Measurements from ENCODE around the gene LAMC2. TPM values are rescaled to one million over a fixed set of nuclear protein-coding genes. Genes with fewer than 3 reads are reported as not detected.

The LAMC2 gene
- total and polyA plus RNA-seq, 7 donors: 2.6 to 24.0 (median 4.2) TPM

GRCh38 chr1:183218027-183218618, 32.1 kb downstream of the LAMC2 start:
- TF ChIP-seq POLR2A (IDR thresholded peaks at IDR 0.05): no peak
- peak in 2 of 4 donors; percentile 17 to 29 for TF ChIP-seq POLR2AphosphoS5 (IDR thresholded peaks at IDR 0.05)
- no peaks in the 10 kb centered on the region for H3K36me3 ChIP-seq
- DNase-seq: no peak
- H3K4me1 ChIP-seq: peaks cover 0 to 46% (median 35%) of the 10 kb centered on the region in 4 donors
- intact Hi-C loops (cut with DNase I): loop anchor here (5.0 kb wide), 1 partner anchor 76 kb away; no protein-coding TSS in a partner anchor
- no peaks in the 10 kb centered on the region for H3K27me3 ChIP-seq
- H3K4me3 ChIP-seq: no peak overlapping the region
- peak overlapping the region; percentile 76 to 88 (median 80) for H3K27ac ChIP-seq
- H3K9me3 ChIP-seq: no peaks in the 10 kb centered on the region
- WGBS, 2 donors: 72 to 83% methylated on average over 14 of the region's 14 CpGs

GRCh38 chr1:183218971-183219615, 33.0 kb downstream of the LAMC2 start:
- Histone ChIP-seq H3K27ac (peak overlapping the region; percentile 76 to 88 (median 80)), H3K9me3 (no peaks in the 10 kb centered on the region), H3K4me3 (no peak overlapping the region), H3K4me1 (peaks cover 0 to 46% (median 35%) of the 10 kb centered on the region in 4 donors), H3K36me3 (no peaks in the 10 kb centered on the region), H3K27me3 (no peaks in the 10 kb centered on the region)
- intact Hi-C loops (cut with DNase I): loop anchor here (5.0 kb wide), 1 partner anchor 77 kb away; no protein-coding TSS in a partner anchor
- WGBS, 2 donors: 24 to 44% methylated on average over 5 of the region's 5 CpGs
- peak; percentile 93 for DNase-seq
- no peak for TF ChIP-seq CTCF (IDR thresholded peaks at IDR 0.05)
- peak in 3 of 4 donors; percentile 4 to 67 (median 31) for TF ChIP-seq EP300 (IDR thresholded peaks at IDR 0.05)
- TF ChIP-seq POLR2AphosphoS5 (IDR thresholded peaks at IDR 0.05): peak; percentile 61 to 91 (median 72)

GRCh38 chr1:183219616-183220009, 33.5 kb downstream of the LAMC2 start:
- H3K4me3 ChIP-seq: no peak overlapping the region
- H3K4me1 ChIP-seq: peaks cover 0 to 46% (median 35%) of the 10 kb centered on the region in 4 donors
- H3K27me3 ChIP-seq: no peaks in the 10 kb centered on the region
- H3K36me3 ChIP-seq: no peaks in the 10 kb centered on the region
- TF ChIP-seq CTCF (IDR thresholded peaks at IDR 0.05) (no peak), EP300 (IDR thresholded peaks at IDR 0.05) (no peak), POLR2A (IDR thresholded peaks at IDR 0.05) (no peak), POLR2AphosphoS5 (IDR thresholded peaks at IDR 0.05) (no peak)
- no peaks in the 10 kb centered on the region for H3K9me3 ChIP-seq
- intact Hi-C loops (cut with DNase I): loop anchor here (5.0 kb wide), 1 partner anchor 77 kb away; no protein-coding TSS in a partner anchor
- no peak for DNase-seq
- H3K27ac ChIP-seq: peak overlapping the region; percentile 76 to 88 (median 80)

- DNase-seq: no peak
- WGBS, 2 donors: 97 to 98% methylated on average over 3 of the region's 3 CpGs
- Histone ChIP-seq H3K27me3 (no peaks in the 10 kb centered on the region), H3K27ac (no peak overlapping the region), H3K4me1 (peaks cover 0 to 24% (median 20%) of the 10 kb centered on the region in 4 donors), H3K36me3 (no peaks in the 10 kb centered on the region), H3K4me3 (no peak overlapping the region), H3K9me3 (no peaks in the 10 kb centered on the region)
- intact Hi-C loops (cut with DNase I): no loop called here
- no peak for TF ChIP-seq CTCF (IDR thresholded peaks at IDR 0.05)
- TF ChIP-seq EP300 (IDR thresholded peaks at IDR 0.05): no peak
- TF ChIP-seq POLR2AphosphoS5 (IDR thresholded peaks at IDR 0.05): no peak
- no peak for TF ChIP-seq POLR2A (IDR thresholded peaks at IDR 0.05)
These were observed 36.8 kb downstream of the LAMC2 start for GRCh38 chr1:183222909-183223308.

GRCh38 chr1:183223467-183223866, 37.4 kb downstream of the LAMC2 start:
- Histone ChIP-seq H3K4me3 (no peak overlapping the region), H3K27ac (no peak overlapping the region), H3K27me3 (no peaks in the 10 kb centered on the region), H3K9me3 (no peaks in the 10 kb centered on the region), H3K36me3 (no peaks in the 10 kb centered on the region), H3K4me1 (peaks cover 0 to 19% (median 15%) of the 10 kb centered on the region in 4 donors)
- WGBS, 2 donors: 81 to 95% methylated on average over 3 of the region's 3 CpGs
- TF ChIP-seq POLR2A (IDR thresholded peaks at IDR 0.05): no peak
- no peak for TF ChIP-seq POLR2AphosphoS5 (IDR thresholded peaks at IDR 0.05)
- TF ChIP-seq EP300 (IDR thresholded peaks at IDR 0.05): no peak
- intact Hi-C loops (cut with DNase I): no loop called here
- no peak for DNase-seq
